NCI-H2227 treated with DMSO at 0.1 percent for 48 hours (cell line): ENCODE data around the gene IL36A.

Experiments used
- DNase-seq: peaks from one replicate; lab custom pipeline; 2025; lab: John Stamatoyannopoulos, UW

IL36A gene

DNA sequence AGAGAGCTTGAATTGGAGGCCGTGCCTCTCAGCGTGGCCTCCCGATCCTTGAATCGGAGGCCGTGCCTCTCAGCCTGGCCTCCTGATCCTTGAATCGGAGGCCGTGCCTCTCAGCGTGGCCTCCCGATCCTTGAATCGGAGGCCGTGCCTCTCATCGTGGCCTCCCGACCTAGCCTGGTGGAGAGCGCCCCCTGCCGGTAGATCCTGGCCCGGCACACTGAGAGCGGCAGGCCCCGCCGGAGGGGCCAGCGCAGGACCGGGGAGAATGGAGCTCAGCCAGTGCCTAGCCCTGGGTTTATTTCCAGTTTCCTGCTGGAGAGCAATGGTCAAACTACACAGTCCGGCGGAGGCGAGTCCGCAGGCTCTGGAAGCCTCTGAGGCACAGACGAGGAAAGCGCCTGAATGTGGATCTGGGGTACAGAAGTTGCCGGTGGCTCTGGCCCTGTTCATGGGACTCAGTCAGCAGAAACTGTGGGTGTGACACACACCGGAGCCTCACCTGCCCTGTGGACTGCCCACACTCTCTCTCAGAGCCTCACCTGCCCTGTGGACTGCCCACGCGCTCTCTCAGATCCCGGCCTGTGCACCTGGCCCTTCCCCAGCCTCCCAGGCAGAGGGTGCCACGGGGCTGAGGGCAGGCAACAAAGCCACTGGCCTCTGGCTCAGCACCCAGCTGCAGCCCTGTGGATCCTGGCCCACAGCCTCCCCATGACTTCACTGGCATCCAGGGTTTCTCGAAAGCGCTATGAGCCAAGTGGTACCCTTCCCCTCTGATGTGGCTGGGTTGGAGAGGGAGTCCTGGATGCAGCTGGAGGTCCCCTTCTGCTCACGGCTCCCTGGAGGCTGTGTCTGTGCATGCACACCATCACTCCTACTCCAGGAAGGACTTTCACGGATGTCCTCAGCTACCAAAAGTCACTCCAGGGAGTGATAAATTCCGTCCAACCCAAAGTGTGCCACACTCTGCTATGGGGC is 45.9 kb downstream of the IL36A start:
- DNase-seq = no peak

DNA sequence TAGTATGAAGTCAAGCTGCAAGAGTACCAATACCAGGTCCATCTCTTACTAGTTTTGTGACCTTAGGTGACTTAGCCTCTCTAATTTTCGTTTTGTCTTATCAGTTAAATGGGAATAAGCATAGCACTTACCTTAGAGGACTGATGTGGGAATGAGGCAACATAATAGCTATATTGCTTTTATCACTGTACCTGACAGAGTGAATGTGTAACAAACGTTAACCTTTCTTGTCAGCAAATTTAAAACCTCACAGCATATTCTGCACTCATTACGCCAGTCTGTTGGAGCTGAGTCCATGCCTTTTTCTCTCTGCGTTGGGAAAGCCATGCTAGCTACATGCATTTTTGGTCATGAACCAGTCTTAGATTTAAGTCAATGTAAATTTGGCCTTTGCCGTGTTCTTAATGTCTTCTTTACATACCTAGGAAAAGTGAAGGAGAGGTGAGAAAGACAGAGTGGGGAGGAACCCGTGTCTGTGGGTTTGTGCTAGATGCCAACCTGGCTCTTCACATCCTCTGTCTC is 47.2 kb downstream of the IL36A start, which contains the start of gene IL36B:
TSS of gene IL36B (minus strand) at position 472 of the 522 bp plus-strand sequence.
- no peak for DNase-seq

DNA sequence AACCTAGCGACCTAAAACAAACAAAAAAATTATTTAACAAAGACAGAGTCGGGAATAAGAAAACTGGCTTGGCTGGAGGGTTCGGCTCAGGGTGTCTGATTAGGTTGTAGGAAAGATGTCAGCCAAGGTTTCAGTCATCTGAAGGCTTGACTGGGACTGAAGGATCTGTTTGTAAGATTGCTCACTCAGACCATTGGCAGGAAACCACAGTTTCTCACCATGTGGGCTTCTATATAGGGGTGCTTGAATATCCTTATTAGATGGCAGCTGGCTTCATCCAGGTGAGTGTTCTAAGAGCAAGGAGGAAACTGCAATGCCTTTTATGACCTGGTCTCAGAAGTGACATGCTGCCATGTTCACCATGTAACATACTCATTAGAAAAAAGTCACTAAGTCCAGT is 48.4 kb downstream of the IL36A start:
- DNase-seq = no peak

DNA sequence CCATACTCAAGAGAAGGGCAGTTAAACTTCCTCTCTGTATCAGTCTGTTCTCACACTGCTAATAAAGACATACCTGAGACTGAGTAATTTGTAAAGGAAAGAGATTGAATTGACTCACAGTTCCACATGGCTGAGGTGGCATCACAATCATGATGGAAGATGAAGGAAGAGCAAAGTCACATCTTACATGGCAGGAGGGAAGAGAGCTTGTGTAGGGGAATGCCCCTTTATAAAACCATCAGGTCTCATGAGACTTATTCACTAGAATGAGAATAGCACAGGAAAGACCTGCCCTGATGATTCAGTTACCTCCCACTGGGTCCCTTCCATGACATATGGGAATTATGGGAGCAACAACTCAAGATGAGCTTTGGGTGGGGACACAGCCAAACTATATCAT is 48.8 kb downstream of the IL36A start:
- no peak for DNase-seq

DNA sequence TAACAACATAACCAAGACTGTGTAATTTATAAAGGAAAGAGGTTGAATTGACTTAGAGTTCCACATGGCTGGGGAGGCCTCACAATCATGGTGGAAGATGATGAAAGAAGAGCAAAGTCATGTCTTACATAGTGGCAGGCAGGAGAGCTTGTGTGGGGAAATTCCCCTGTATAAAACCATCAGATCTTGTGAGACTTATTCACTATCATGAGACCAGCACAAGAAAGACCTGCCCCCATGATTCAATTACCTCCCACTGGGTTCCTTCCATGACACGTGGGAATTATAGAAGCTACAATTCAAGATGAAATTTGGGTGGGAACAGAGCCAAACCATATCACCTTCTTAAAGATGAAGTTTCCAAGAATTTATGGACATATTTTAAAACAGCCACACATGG is 51.3 kb downstream of the IL36A start:
- no peak for DNase-seq

DNA sequence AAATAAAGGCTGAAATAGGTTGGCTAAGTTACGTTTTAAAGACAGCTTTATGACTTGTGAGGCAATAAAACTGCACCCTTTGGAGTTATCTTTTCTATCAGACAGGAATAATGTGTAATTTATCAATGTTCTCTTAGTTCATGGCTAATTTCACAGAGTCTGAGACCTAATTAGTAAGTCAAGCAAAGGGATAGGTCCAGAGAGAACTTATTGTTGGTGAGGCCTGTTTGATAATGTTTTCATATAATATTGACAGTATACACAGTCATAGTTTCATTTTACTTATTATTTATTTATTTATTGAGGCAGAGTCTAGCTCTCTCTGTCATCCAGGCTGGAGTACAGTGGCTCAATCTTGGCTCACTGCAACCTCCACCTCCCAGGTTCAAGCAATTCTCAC is 51.9 kb downstream of the IL36A start:
- DNase-seq = no peak
